Transverse colon (tissue), 3 donors: Measurements from ENCODE around the gene EPM2A.
A peak's percentile ranks its signal among the peaks of the same experiment; 100 is the strongest.

Experiments
- CTCF ChIP-seq, 5 experiments: fragments of 200-600 bp in 3 of 5; fragments of 450-650 bp in 2 of 5; sonication (generic) in 3 of 5; IDR thresholded peaks; 1 replicate in 2 of 5; 2 replicates in 3 of 5; pipeline ENCODE4 v1.5.1; 2016 to 2017; ENCODE audit warnings: antibody characterized with exemption in 5 of 5, inconsistent platforms in 3 of 5, mild to moderate bottlenecking in 2 of 5, moderate library complexity in 1 of 5
- EP300 ChIP-seq: sonication (generic); formaldehyde crosslinking; IDR thresholded peaks from one replicate; pipeline ENCODE4 v1.6.1; 2017; ENCODE audit warnings: antibody characterized with exemption, low read depth
- POLR2A ChIP-seq: fragments of 450-650 bp; IDR thresholded peaks from one replicate; pipeline ENCODE4 v1.6.1; 2016; ENCODE audit warnings: antibody characterized with exemption, mild to moderate bottlenecking, moderate library complexity

- TF ChIP-seq CTCF (IDR thresholded peaks at IDR 0.05) (peak in 2 of 5 experiments; percentile 4 to 13), POLR2A (peak; percentile 65), EP300 (no peak)
Measured at GRCh38 chr6:145735356-145736165, at the start of gene EPM2A.
